RWPE2 (cell line): ENCODE results near the gene OR9Q1.

ENCODE experiments used
- ATAC-seq: fragments of 200-7000 bp; cut with Tn5 transposase; 3 replicates; pipeline ENCODE4 v1.9.1; 2021; ENCODE audit warnings: low read depth
- DNase-seq: peaks from one replicate; pipeline ENCODE4 v3.0.0-alpha.2; 2020; ENCODE audit warnings: low spot score
- H3K27ac ChIP-seq: fragments of 450-650 bp; 2 replicates; pipeline ENCODE4 v1.5.1; 2017; ENCODE audit warnings: mild to moderate bottlenecking; ENCODE audit not compliant: poor library complexity, severe bottlenecking
- H3K27me3 ChIP-seq: fragments of 250-450 bp; sonication (Bioruptor Pico); 2 replicates; pipeline ENCODE4 v1.5.1; 2021; ENCODE audit warnings: mild to moderate bottlenecking, moderate library complexity; ENCODE audit not compliant: insufficient read depth, poor library complexity, severe bottlenecking
- H3K36me3 ChIP-seq: fragments of 250-450 bp; sonication (Bioruptor Pico); 2 replicates; pipeline ENCODE4 v1.5.1; 2020; ENCODE audit warnings: low read depth, mild to moderate bottlenecking, moderate library complexity
- H3K4me1 ChIP-seq: fragments of 250-450 bp; sonication (Bioruptor Pico); 2 replicates; pipeline ENCODE4 v1.5.1; 2021; ENCODE audit warnings: mild to moderate bottlenecking, moderate library complexity; ENCODE audit not compliant: insufficient read depth, poor library complexity, severe bottlenecking
- H3K4me3 ChIP-seq: fragments of 250-450 bp; sonication (Bioruptor Pico); 2 replicates; pipeline ENCODE4 v1.5.1; 2021; ENCODE audit warnings: mild to moderate bottlenecking, moderate library complexity; ENCODE audit not compliant: severe bottlenecking
- H3K9me3 ChIP-seq: fragments of 250-450 bp; sonication (Bioruptor Pico); 2 replicates; pipeline ENCODE4 v1.5.1; 2021; ENCODE audit warnings: mild to moderate bottlenecking, moderate library complexity; ENCODE audit not compliant: severe bottlenecking
- TF ChIP-seq, protein P1 (sequence below): fragments of 450-650 bp; IDR thresholded peaks from one replicate; pipeline ENCODE4 v1.5.1; 2017; ENCODE audit warnings: mild to moderate bottlenecking, moderate library complexity; ENCODE audit not compliant: poor library complexity, severe bottlenecking

The OR9Q1 gene

GRCh38 chr11:58004664-58005063 is 19.0 kb upstream of the OR9Q1 start:
- ATAC-seq = no peak
- Histone ChIP-seq H3K36me3 (no peaks in the 10 kb centered on the region), H3K4me3 (no peak overlapping the region), H3K4me1 (no peaks in the 10 kb centered on the region), H3K27me3 (no peaks in the 10 kb centered on the region), H3K27ac (no peak overlapping the region), H3K9me3 (no peaks in the 10 kb centered on the region)
- no peak for DNase-seq
- TF ChIP-seq, protein P1, sequence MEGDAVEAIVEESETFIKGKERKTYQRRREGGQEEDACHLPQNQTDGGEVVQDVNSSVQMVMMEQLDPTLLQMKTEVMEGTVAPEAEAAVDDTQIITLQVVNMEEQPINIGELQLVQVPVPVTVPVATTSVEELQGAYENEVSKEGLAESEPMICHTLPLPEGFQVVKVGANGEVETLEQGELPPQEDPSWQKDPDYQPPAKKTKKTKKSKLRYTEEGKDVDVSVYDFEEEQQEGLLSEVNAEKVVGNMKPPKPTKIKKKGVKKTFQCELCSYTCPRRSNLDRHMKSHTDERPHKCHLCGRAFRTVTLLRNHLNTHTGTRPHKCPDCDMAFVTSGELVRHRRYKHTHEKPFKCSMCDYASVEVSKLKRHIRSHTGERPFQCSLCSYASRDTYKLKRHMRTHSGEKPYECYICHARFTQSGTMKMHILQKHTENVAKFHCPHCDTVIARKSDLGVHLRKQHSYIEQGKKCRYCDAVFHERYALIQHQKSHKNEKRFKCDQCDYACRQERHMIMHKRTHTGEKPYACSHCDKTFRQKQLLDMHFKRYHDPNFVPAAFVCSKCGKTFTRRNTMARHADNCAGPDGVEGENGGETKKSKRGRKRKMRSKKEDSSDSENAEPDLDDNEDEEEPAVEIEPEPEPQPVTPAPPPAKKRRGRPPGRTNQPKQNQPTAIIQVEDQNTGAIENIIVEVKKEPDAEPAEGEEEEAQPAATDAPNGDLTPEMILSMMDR = no peak

DNA sequence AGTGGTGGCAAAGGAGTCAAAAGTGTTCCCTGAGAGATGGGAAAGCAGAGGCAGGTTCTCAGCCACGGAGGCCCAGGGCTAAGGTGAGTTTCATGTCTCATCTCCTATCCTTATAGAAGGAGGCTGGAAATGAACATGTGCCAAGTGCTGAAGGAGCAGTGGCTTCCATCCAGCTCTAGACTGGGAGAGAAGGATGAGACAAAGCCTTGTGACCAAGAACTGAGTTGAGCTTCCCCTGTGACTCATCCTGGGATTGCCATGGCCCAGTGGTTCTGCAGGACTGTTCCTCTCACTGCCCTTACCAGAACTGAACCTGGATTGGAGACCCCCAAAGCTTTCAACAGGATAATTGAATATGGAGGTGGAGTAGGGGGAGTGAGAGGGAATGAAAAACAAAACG is 16.7 kb upstream of the OR9Q1 start:
- ATAC-seq = no peak
- TF ChIP-seq, protein P1 = no peak

DNA sequence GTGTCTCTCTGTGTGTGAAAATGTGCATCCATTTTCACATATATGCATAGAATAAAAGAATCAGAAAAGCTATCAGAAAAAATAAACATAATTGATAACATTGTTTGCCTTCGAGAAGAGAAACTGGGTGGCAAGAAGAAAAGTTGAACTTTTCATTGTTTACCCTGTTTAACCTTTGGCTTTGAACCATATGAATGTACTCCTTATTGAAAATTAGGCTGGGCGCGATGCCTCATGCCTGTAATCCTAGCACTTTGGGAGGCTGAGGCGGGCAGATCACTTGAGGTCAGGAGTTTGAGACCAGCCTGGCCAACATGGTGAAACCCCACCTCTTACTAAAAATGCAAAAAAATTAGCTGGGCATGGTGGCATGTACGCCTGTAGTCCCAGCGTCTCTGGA is 11.9 kb upstream of the OR9Q1 start:
- H3K27me3 ChIP-seq = no peaks in the 10 kb centered on the region
- H3K4me3 ChIP-seq = no peak overlapping the region
- H3K9me3 ChIP-seq = no peaks in the 10 kb centered on the region
- no peak overlapping the region for H3K27ac ChIP-seq
- ATAC-seq = no peak
- TF ChIP-seq, protein P1 = no peak
- no peak for DNase-seq
- no peaks in the 10 kb centered on the region for H3K36me3 ChIP-seq
- H3K4me1 ChIP-seq = no peaks in the 10 kb centered on the region

More for the DNA sequence above, 16.7 kb upstream of the OR9Q1 start:
- Histone ChIP-seq H3K4me1 (no peaks in the 10 kb centered on the region), H3K4me3 (no peak overlapping the region), H3K9me3 (no peaks in the 10 kb centered on the region), H3K27ac (no peak overlapping the region), H3K36me3 (no peaks in the 10 kb centered on the region), H3K27me3 (no peaks in the 10 kb centered on the region)
- DNase-seq = no peak

DNA sequence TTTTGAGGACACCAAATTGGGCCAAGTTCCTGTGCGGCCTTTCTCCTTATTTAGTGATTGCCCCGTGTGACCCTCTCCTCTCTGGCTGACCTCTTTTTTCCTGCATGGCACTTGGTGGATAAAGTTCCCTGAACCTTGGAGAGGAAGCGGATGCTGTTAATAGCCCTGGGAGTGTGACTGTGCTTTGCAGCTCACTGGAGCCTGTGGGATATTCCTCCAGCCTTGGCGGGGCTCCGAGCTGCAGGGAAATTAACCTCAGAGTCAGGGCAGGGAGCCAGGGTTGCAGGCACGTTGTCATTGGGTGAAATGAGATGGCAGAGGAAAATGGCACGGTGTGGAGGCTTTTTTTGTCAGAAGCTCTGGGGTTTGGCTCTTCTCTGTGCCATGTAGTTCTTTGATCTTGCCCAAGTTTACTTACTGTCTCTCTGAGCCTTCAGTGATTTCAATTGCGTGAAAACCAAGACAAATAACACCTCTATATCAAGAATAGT is 965 bp downstream of the OR9Q1 start:
- H3K27me3 ChIP-seq = no peaks in the 10 kb centered on the region
- ATAC-seq = no peak
- no peaks in the 10 kb centered on the region for H3K4me1 ChIP-seq
- H3K9me3 ChIP-seq = no peaks in the 10 kb centered on the region
- TF ChIP-seq, protein P1 = no peak
- H3K27ac ChIP-seq = no peak overlapping the region
- H3K4me3 ChIP-seq = no peak overlapping the region
- no peak for DNase-seq
- H3K36me3 ChIP-seq = no peaks in the 10 kb centered on the region

GRCh38 chr11:58027341-58027740 is 3.7 kb downstream of the OR9Q1 start:
- Histone ChIP-seq H3K27me3 (no peaks in the 10 kb centered on the region), H3K9me3 (no peaks in the 10 kb centered on the region), H3K4me3 (no peak overlapping the region), H3K36me3 (no peaks in the 10 kb centered on the region), H3K27ac (no peak overlapping the region), H3K4me1 (no peaks in the 10 kb centered on the region)
- DNase-seq (no peak), ATAC-seq (no peak)
- TF ChIP-seq, protein P1 = no peak
